Colonic mucosa (tissue), 4 donors: Measurements from ENCODE around the gene CREBBP. TPM values are rescaled to one million over a fixed set of nuclear protein-coding genes. Genes with fewer than 3 reads are reported as not detected.

Experiments
- DNase-seq: peaks from one replicate; pipeline ENCODE4 v3.0.0-alpha.2; 2020
- H3K27ac ChIP-seq: fragments of 200-600 bp; one replicate; pipeline ENCODE4 v1.8.0; 2021
- H3K27me3 ChIP-seq: fragments of 200-600 bp; one replicate; pipeline ENCODE4 v1.8.0; 2021
- H3K36me3 ChIP-seq: fragments of 200-600 bp; one replicate; pipeline ENCODE4 v1.8.0; 2021
- H3K4me1 ChIP-seq: fragments of 200-600 bp; one replicate; pipeline ENCODE4 v1.8.0; 2021; ENCODE audit warnings: mild to moderate bottlenecking
- H3K4me3 ChIP-seq: fragments of 200-600 bp; one replicate; pipeline ENCODE4 v1.8.0; 2021
- H3K9ac ChIP-seq, 2 donors: one replicate each; pipeline ENCODE4 v1.7.0; 2013; ENCODE audit warnings: control low read depth in 2 of 2, low read depth in 2 of 2, low read length in 2 of 2
- H3K9me3 ChIP-seq: fragments of 200-600 bp; one replicate; pipeline ENCODE4 v1.8.0; 2021
- intact Hi-C: fragments of 100-400 bp; cut with DNase I; formaldehyde crosslinking; loops from one replicate; pipeline ENCODE4 v1.14.1; 2022
- total RNA-seq, 2 donors: library from RNA; stranded (reverse); fragmentation: NEBNext Ultra II Directional in 1 of 2; extraction: Animal tissue kit (Norgen Biotek cat#: 25700) in 1 of 2; gene quantifications; one replicate each; pipeline ENCODE4 v1.2.1, GENCODE V29; 2021
- TF ChIP-seq, protein P1 (sequence below): fragments of 200-600 bp; IDR thresholded peaks from one replicate; pipeline ENCODE4 v1.8.0; 2022; ENCODE audit warnings: antibody characterized with exemption, mild to moderate bottlenecking
- donor health status: healthy.
- donor health status: DM: no; HTN: no; CAD: no.
- donor health status: DM: no; HTN: no; CAD: no.

CREBBP gene
- total RNA-seq, 2 donors from 2014 or later, result 42.0 to 45.2 TPM

DNA sequence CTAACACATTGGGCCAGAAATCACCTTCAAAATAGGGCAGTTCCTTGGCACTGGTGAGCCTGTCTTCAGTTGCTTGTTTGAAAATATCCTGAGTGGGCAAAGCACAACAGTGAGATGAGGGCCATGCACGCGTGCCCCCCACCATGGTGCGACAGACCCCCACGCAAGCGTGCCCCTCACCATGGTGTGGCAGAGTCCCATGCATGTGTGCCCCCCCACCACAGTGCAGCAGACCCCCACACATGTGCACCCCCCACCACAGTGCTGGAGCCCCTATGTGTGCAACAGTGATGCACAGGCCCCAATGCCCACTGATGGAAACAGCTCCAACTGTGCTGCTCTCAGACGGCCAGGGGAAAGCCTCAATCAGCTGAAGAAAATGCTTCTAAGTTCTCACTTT is 144.4 kb downstream of the CREBBP start:
- Histone ChIP-seq H3K27ac (no peak overlapping the region), H3K27me3 (no peaks in the 10 kb centered on the region), H3K4me1 (no peaks in the 10 kb centered on the region), H3K9me3 (no peaks in the 10 kb centered on the region), H3K4me3 (no peak overlapping the region), H3K36me3 (peaks cover 21% of the 10 kb centered on the region), H3K9ac (no peak overlapping the region)
- TF ChIP-seq, protein P1, sequence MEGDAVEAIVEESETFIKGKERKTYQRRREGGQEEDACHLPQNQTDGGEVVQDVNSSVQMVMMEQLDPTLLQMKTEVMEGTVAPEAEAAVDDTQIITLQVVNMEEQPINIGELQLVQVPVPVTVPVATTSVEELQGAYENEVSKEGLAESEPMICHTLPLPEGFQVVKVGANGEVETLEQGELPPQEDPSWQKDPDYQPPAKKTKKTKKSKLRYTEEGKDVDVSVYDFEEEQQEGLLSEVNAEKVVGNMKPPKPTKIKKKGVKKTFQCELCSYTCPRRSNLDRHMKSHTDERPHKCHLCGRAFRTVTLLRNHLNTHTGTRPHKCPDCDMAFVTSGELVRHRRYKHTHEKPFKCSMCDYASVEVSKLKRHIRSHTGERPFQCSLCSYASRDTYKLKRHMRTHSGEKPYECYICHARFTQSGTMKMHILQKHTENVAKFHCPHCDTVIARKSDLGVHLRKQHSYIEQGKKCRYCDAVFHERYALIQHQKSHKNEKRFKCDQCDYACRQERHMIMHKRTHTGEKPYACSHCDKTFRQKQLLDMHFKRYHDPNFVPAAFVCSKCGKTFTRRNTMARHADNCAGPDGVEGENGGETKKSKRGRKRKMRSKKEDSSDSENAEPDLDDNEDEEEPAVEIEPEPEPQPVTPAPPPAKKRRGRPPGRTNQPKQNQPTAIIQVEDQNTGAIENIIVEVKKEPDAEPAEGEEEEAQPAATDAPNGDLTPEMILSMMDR, result no peak
- intact Hi-C loops, result no loop called here
- DNase-seq, result no peak

- TF ChIP-seq, protein P1, result no peak
- H3K36me3 ChIP-seq, result peaks cover 27% of the 10 kb centered on the region
These were observed 145.0 kb downstream of the CREBBP start for GRCh38 chr16:3735541-3735940.

GRCh38 chr16:3734758-3735221 is 145.7 kb downstream of the CREBBP start:
- intact Hi-C loops, result no loop called here
- no peaks in the 10 kb centered on the region for H3K27me3 ChIP-seq
- TF ChIP-seq, protein P1, result no peak
- no peaks in the 10 kb centered on the region for H3K9me3 ChIP-seq
- H3K36me3 ChIP-seq, result peaks cover 32% of the 10 kb centered on the region
- no peak overlapping the region for H3K4me3 ChIP-seq
- H3K4me1 ChIP-seq, result no peaks in the 10 kb centered on the region
- no peak overlapping the region for H3K9ac ChIP-seq
- no peak overlapping the region for H3K27ac ChIP-seq
- DNase-seq, result no peak

More at GRCh38 chr16:3735541-3735940, 145.0 kb downstream of the CREBBP start:
- no peak overlapping the region for H3K9ac ChIP-seq
- no peaks in the 10 kb centered on the region for H3K4me1 ChIP-seq
- H3K9me3 ChIP-seq, result no peaks in the 10 kb centered on the region
- no peak overlapping the region for H3K27ac ChIP-seq
- no peaks in the 10 kb centered on the region for H3K27me3 ChIP-seq
- intact Hi-C loops, result no loop called here
- no peak for DNase-seq
- no peak overlapping the region for H3K4me3 ChIP-seq

GRCh38 chr16:3734084-3734757 is 146.3 kb downstream of the CREBBP start:
- H3K4me1 ChIP-seq, result no peaks in the 10 kb centered on the region
- H3K27me3 ChIP-seq, result no peaks in the 10 kb centered on the region
- H3K27ac ChIP-seq, result no peak overlapping the region
- intact Hi-C loops, result no loop called here
- TF ChIP-seq, protein P1, result no peak
- H3K9me3 ChIP-seq, result no peaks in the 10 kb centered on the region
- H3K9ac ChIP-seq, result no peak overlapping the region
- no peak for DNase-seq
- peaks cover 35% of the 10 kb centered on the region for H3K36me3 ChIP-seq
- no peak overlapping the region for H3K4me3 ChIP-seq

- H3K4me3 ChIP-seq, result no peak overlapping the region
- DNase-seq, result no peak
- peaks cover 36% of the 10 kb centered on the region for H3K36me3 ChIP-seq
- H3K9ac ChIP-seq, result no peak overlapping the region
- H3K27ac ChIP-seq, result no peak overlapping the region
- no peaks in the 10 kb centered on the region for H3K9me3 ChIP-seq
- TF ChIP-seq, protein P1, result no peak
- no peaks in the 10 kb centered on the region for H3K27me3 ChIP-seq
- H3K4me1 ChIP-seq, result no peaks in the 10 kb centered on the region
- intact Hi-C loops, result no loop called here
These were observed 148.3 kb downstream of the CREBBP start for GRCh38 chr16:3732171-3732570.
